Activated naive CD8-positive, alpha-beta T cell treated with anti-CD3 and anti-CD28 coated beads for 36 hours (primary cell): Measurements from ENCODE around the gene GPC5. TPM values are rescaled to one million over a fixed set of nuclear protein-coding genes. Genes with fewer than 3 reads are reported as not detected.

Experiments used
- DNase-seq: peaks from one replicate; pipeline ENCODE4 v3.0.0; 2021
- H3K27ac Mint-ChIP-seq: one replicate; pipeline ENCODE4 v1.8.0; 2022; ENCODE audit warnings: mild to moderate bottlenecking, moderate library complexity, mixed read lengths
- H3K27me3 Mint-ChIP-seq: one replicate; pipeline ENCODE4 v1.8.0; 2022; ENCODE audit warnings: mild to moderate bottlenecking, mixed read lengths
- H3K36me3 Mint-ChIP-seq: one replicate; pipeline ENCODE4 v1.8.0; 2021; ENCODE audit warnings: mild to moderate bottlenecking, mixed read lengths
- H3K4me1 Mint-ChIP-seq: one replicate; pipeline ENCODE4 v1.8.0; 2021; ENCODE audit warnings: mixed read lengths
- H3K4me3 Mint-ChIP-seq: one replicate; pipeline ENCODE4 v1.8.0; 2022; ENCODE audit warnings: mild to moderate bottlenecking, moderate library complexity, mixed read lengths
- H3K9me3 Mint-ChIP-seq: one replicate; pipeline ENCODE4 v1.8.0; 2022; ENCODE audit warnings: mixed read lengths
- total RNA-seq, 2 experiments: library from RNA; stranded (reverse); gene quantifications; one replicate each; pipeline ENCODE4 v1.2.3, GENCODE V29; 2021

Gene GPC5
- total RNA-seq, 2 experiments from 2014 or later: 0.23 TPM; not detected in 1

DNA sequence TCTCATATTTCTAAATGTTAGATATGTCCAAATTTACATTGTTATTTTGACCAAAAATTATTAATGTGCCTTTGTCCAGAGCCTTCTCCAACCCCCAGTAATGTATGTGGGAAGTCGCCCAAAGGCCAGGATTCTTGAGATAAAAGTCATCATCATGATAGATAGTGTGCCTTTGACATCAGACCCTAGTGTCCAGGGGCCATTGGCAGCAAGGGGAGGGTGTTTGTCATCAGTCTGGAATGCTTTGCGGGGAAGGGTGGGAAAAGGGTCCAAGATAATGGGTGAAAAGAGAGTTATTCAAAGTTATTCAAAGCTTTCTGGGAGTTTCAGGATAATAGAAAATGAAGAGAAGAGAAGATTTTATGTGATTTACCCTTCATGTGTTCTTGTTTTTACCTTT lies 918.6 kb downstream of the GPC5 start:
- no peaks in the 10 kb centered on the region for H3K9me3 Mint-ChIP-seq
- H3K4me3 Mint-ChIP-seq: no peak overlapping the region
- no peaks in the 10 kb centered on the region for H3K36me3 Mint-ChIP-seq
- H3K27me3 Mint-ChIP-seq: no peaks in the 10 kb centered on the region
- no peak overlapping the region for H3K27ac Mint-ChIP-seq
- no peaks in the 10 kb centered on the region for H3K4me1 Mint-ChIP-seq
- DNase-seq: no peak

DNA sequence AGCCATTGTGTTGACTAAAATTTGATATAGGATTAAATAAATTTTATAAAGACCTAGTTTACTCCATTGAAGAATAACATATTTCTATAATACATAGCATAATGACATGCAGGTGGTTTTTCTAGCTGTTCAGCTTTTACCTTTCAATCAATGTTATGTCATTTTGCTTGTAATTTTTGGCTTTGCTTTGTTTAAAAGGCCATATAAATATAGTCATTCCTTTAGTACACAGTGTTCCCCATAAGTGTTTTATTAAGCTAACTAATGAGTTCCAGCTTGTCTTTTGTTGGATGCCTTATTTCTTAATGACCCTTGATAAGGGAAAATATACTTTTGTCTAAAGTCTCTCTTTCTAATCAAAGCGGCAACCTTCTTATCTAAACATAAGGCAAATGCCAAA lies 921.9 kb downstream of the GPC5 start:
- no peak overlapping the region for H3K4me3 Mint-ChIP-seq
- H3K27me3 Mint-ChIP-seq: no peaks in the 10 kb centered on the region
- no peaks in the 10 kb centered on the region for H3K9me3 Mint-ChIP-seq

DNA sequence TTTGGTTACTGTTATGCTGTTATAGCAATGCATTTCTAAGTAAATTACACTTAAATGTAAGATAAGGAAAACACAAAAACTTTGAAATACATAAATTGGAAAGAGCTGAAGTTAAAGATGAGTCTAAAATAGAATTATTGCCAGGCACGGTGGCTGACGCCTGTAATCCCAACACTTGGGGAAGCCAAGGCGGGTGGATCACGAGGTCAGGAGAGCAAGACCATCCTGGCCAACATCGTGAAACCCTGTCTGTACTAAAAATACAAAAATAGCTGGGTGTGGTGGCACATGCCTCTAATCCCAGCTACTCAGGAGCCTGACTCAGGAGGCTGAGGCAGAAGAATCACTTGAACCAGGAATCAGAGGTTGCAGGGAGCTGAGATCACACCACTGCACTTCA lies 922.8 kb downstream of the GPC5 start:
- no peak overlapping the region for H3K27ac Mint-ChIP-seq
- H3K4me1 Mint-ChIP-seq: no peaks in the 10 kb centered on the region
- H3K27me3 Mint-ChIP-seq: no peaks in the 10 kb centered on the region
- no peaks in the 10 kb centered on the region for H3K36me3 Mint-ChIP-seq
- no peaks in the 10 kb centered on the region for H3K9me3 Mint-ChIP-seq
- DNase-seq: no peak
- H3K4me3 Mint-ChIP-seq: no peak overlapping the region

More for the DNA sequence above, 921.9 kb downstream of the GPC5 start:
- Mint-ChIP-seq H3K27ac (no peak overlapping the region), H3K4me1 (no peaks in the 10 kb centered on the region), H3K36me3 (no peaks in the 10 kb centered on the region)
- no peak for DNase-seq

DNA sequence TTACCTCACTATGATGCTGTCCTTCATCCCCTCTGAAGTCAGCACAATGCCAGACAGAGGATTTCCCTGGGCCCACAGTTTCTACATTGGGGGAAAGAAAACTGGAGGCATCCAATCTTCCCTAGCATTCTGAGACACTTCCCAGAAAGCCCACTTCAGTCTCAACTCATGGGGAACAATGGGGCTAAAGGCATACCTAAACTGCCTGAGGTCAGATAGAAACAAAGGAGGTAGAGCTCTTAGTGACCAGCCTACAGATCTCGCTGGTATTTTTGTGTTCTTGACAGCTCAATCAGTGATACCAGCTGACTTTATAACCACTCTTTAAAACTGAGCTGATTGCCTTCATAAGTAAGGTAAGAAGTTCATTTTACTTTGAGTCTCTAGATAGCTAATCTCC lies 947.2 kb downstream of the GPC5 start:
- Mint-ChIP-seq H3K36me3 (no peaks in the 10 kb centered on the region), H3K27me3 (no peaks in the 10 kb centered on the region), H3K27ac (no peak overlapping the region), H3K4me3 (no peak overlapping the region), H3K9me3 (peaks cover 4% of the 10 kb centered on the region), H3K4me1 (no peaks in the 10 kb centered on the region)
- no peak for DNase-seq

DNA sequence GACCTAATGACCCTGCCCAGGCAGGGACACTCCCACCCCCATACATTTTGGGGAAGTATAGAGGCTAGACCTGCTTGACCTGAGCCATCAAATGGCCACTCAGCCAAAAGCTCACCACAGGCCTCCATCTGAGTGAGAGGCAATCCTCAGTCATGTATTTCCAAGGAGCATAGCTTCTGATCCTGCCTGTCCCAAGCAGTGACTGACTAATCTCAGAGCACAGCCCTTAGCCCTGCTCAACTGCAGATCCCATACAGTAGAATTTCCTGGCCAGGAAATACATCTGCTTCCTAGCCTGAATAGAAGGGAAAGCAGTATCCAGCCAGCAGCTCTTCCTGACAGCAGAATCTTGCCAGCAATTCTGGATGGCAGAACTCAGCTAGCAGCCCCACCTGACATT lies 947.6 kb downstream of the GPC5 start:
- no peaks in the 10 kb centered on the region for H3K27me3 Mint-ChIP-seq
- H3K36me3 Mint-ChIP-seq: no peaks in the 10 kb centered on the region
- no peak for DNase-seq
- no peak overlapping the region for H3K27ac Mint-ChIP-seq
- peaks cover 4% of the 10 kb centered on the region for H3K9me3 Mint-ChIP-seq
- H3K4me3 Mint-ChIP-seq: no peak overlapping the region
- no peaks in the 10 kb centered on the region for H3K4me1 Mint-ChIP-seq

DNA sequence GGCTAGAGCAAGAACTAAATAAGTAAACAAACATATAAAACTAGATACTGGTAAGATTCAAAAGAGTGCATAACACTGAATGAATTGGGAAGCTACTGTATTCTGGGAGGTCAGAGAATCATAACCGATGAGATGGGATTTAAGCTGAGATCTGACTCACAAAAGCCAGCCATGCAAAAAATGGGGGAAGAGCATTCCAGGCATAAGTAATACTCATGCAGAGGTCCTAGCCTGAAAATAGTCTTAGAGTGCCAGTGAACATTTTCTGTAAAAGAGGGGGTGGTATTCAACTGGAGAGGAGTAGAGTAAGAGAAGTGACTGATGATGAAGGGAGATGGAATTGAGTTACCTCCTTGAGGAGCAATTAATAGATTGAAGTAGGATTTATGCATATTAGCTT lies 956.2 kb downstream of the GPC5 start:
- no peak for DNase-seq
- Mint-ChIP-seq H3K27ac (no peak overlapping the region), H3K27me3 (no peaks in the 10 kb centered on the region), H3K4me3 (no peak overlapping the region), H3K9me3 (peaks cover 12% of the 10 kb centered on the region), H3K36me3 (no peaks in the 10 kb centered on the region), H3K4me1 (no peaks in the 10 kb centered on the region)

DNA sequence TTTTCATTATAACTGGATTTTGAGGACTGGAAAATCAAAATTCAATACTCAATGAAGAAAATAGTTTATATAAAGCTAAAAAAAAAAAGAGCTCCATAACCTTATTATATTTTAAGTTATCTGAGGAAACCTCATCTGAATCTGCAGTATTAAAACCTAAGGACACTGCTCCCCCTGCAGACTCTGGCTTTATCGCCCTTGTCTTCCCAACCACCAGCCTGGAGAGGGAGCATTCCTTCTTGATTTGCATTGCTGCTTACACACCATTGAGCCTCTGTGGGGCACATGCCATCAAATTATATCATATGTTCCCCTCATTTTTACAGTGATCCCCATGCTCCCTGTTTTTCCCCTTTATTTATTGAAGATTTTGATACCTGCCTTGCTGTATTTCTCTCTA lies 956.8 kb downstream of the GPC5 start:
- Mint-ChIP-seq H3K36me3 (no peaks in the 10 kb centered on the region), H3K27me3 (no peaks in the 10 kb centered on the region), H3K4me3 (no peak overlapping the region), H3K27ac (no peak overlapping the region), H3K4me1 (no peaks in the 10 kb centered on the region), H3K9me3 (peaks cover 11% of the 10 kb centered on the region)
- no peak for DNase-seq

DNA sequence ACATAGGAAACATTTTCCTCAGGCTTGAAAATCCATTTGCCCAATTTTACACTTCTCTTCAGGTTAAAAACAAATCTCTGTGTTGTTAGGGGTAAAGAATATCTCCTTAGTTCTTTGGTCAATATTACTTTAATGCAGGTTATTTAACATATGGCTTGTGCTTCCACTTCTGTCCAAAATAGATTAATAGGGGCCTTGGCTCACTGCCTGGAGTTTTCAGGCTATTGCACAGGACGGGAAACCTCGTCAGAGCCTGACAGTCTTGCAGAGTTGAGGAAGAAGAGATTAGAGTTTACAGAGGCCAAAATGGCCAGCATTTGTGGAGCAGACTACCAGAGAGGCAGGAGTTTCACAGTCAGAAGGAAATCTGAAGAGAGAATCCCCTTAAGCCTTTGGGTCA lies 964.3 kb downstream of the GPC5 start:
- no peaks in the 10 kb centered on the region for H3K27me3 Mint-ChIP-seq
- H3K36me3 Mint-ChIP-seq: no peaks in the 10 kb centered on the region
- no peaks in the 10 kb centered on the region for H3K4me1 Mint-ChIP-seq
- no peak for DNase-seq
- no peak overlapping the region for H3K27ac Mint-ChIP-seq
- no peak overlapping the region for H3K4me3 Mint-ChIP-seq
- H3K9me3 Mint-ChIP-seq: peaks cover 9% of the 10 kb centered on the region

DNA sequence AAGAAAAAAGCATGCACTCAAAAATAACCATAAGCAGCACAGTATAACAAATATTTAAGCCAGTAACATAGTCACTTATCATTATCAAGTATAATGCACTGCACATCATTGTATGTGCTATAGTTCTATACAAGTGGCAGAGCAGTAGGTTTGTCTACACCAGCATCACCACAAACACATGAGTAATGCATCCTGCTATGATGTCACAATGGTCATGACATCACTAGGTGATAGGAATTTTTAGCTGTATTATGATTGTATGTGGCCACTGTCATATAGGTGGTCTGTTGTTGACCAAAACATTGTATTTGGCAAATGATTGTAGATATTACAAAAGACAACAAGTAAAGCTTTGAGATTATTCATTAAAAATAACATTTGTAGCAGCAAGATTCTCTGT lies 967.5 kb downstream of the GPC5 start:
- no peaks in the 10 kb centered on the region for H3K4me1 Mint-ChIP-seq
- no peak overlapping the region for H3K27ac Mint-ChIP-seq
- no peaks in the 10 kb centered on the region for H3K27me3 Mint-ChIP-seq
- no peaks in the 10 kb centered on the region for H3K36me3 Mint-ChIP-seq
- peaks cover 5% of the 10 kb centered on the region for H3K9me3 Mint-ChIP-seq
- no peak overlapping the region for H3K4me3 Mint-ChIP-seq
- DNase-seq: no peak

DNA sequence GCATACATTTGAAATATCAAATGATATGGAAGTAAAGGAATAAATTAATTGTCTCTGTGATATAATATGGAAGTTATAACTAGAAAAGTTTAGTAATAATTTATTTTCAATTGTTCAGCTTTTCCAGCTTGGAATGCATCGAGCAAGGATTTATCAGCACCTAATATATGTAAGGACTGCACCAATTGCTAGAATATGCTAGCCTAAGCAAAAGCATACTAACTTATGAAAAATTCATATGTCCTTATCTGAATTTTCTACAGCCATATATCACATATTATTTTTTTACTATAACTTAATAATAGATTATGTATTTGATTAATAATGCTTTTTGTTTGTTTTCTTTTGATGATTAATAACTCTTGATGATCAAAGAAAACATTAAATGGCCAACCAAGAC lies 979.0 kb downstream of the GPC5 start:
- H3K27me3 Mint-ChIP-seq: no peaks in the 10 kb centered on the region
- no peak overlapping the region for H3K4me3 Mint-ChIP-seq
- no peaks in the 10 kb centered on the region for H3K4me1 Mint-ChIP-seq
- no peak for DNase-seq
- H3K27ac Mint-ChIP-seq: no peak overlapping the region
- H3K36me3 Mint-ChIP-seq: no peaks in the 10 kb centered on the region
- peaks cover 2% of the 10 kb centered on the region for H3K9me3 Mint-ChIP-seq

DNA sequence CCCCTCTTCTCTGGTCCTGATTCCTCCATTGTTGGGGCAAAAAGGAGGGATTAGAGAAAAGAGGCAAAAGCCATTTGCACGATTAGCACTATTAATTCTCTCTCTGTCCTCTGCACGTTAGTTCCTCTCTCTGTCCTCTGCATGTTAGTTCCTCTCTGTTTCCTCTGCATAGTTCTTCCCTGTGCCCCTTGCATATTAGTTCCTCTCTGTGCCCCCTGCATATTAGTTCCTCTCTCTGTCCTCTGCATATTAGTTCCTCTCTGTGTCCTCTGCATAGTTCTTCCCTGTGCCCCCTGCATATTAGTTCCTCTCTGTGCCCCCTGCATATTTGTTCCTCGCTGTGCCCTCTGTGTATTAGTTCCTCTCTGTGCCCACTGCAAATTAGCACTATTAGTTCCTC lies 981.0 kb downstream of the GPC5 start:
- Mint-ChIP-seq H3K27ac (no peak overlapping the region), H3K27me3 (no peaks in the 10 kb centered on the region), H3K4me3 (no peak overlapping the region), H3K9me3 (peaks cover 2% of the 10 kb centered on the region), H3K4me1 (no peaks in the 10 kb centered on the region), H3K36me3 (no peaks in the 10 kb centered on the region)
- DNase-seq: no peak

DNA sequence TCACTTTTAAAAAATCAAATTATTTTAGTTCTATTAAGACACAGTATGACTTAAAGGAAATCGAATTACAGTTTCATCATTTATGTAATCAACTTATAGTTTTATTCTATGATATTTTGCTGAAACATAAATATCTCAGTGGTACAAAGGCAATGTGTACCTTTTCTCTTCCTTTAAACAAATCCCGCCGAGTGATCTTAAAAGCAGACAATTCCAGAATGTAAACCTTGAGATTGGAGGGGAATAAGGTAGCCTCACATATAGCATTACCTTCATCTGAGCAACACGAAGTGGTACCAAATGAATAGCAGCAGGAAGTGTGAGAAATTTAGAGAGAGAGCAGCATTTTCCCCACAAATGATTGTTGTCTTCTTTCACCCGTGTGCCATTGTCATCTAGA lies 986.0 kb downstream of the GPC5 start:
- no peaks in the 10 kb centered on the region for H3K4me1 Mint-ChIP-seq
- no peaks in the 10 kb centered on the region for H3K9me3 Mint-ChIP-seq
- H3K27me3 Mint-ChIP-seq: no peaks in the 10 kb centered on the region
- H3K36me3 Mint-ChIP-seq: no peaks in the 10 kb centered on the region
- no peak overlapping the region for H3K27ac Mint-ChIP-seq
- no peak overlapping the region for H3K4me3 Mint-ChIP-seq
- DNase-seq: no peak

DNA sequence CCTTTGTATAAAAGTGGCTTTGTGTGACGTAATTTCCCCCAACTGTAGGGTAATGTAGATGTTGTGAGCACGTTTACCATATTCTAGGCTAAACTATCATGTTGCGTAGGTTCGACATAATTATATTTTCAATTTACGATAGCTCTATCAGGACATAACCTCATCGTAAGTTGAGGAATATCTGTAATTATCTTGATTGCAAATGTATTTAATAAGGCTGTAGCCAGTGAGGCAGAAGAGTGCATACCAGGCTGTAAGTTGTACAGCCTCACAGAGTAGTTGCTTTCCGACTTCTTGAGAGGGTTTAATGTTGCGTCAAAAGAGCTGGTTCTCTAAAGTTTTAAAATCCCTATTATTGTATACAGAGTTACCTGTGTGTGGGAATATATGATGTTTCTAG lies 988.8 kb downstream of the GPC5 start:
- no peaks in the 10 kb centered on the region for H3K36me3 Mint-ChIP-seq
- no peak overlapping the region for H3K4me3 Mint-ChIP-seq
- no peaks in the 10 kb centered on the region for H3K4me1 Mint-ChIP-seq
- H3K9me3 Mint-ChIP-seq: no peaks in the 10 kb centered on the region
- H3K27me3 Mint-ChIP-seq: no peaks in the 10 kb centered on the region
- DNase-seq: no peak
- no peak overlapping the region for H3K27ac Mint-ChIP-seq

DNA sequence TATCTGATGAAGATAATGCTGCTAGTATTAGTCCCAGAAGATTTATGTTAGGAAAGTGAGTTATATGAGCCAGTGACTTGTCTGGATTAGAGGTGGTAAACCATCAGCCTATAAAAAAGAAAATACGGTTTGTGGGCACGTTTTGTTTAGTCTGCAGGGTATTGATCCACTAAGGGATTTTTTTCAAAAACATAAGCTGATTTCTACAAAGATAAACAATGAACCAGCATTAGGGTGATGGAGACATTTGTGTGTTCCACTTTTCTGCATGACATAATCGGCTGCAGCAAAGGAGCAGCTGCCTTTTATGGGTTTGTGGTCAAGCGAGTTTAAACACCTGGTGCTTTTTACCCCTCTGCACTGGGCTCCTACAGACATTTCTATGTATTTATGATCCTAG lies 991.8 kb downstream of the GPC5 start:
- no peak overlapping the region for H3K27ac Mint-ChIP-seq
- DNase-seq: no peak
- no peak overlapping the region for H3K4me3 Mint-ChIP-seq
- H3K36me3 Mint-ChIP-seq: no peaks in the 10 kb centered on the region
- H3K27me3 Mint-ChIP-seq: no peaks in the 10 kb centered on the region
- no peaks in the 10 kb centered on the region for H3K4me1 Mint-ChIP-seq
- no peaks in the 10 kb centered on the region for H3K9me3 Mint-ChIP-seq

DNA sequence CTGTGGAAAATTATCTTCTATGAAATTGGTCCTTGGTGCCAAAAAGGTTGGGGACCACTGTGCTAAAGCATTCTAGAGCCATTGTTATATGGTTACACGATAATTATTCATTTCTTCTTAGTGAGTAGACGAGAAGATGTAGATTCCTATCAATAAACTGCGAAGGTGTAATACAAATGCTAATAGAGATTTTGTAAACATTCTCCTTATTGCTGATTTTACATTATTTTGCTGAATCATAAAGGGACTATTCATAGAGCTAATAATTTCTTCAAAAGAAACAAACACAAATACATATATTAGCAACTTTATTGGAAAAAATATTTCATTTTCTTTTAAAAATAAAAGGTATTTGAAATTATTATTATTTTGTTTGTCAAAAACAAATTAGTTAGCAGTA lies 1005.2 kb downstream of the GPC5 start:
- no peaks in the 10 kb centered on the region for H3K36me3 Mint-ChIP-seq
- no peak overlapping the region for H3K27ac Mint-ChIP-seq
- no peaks in the 10 kb centered on the region for H3K27me3 Mint-ChIP-seq
- H3K4me1 Mint-ChIP-seq: no peaks in the 10 kb centered on the region
- no peak overlapping the region for H3K4me3 Mint-ChIP-seq
- H3K9me3 Mint-ChIP-seq: no peaks in the 10 kb centered on the region
- no peak for DNase-seq

DNA sequence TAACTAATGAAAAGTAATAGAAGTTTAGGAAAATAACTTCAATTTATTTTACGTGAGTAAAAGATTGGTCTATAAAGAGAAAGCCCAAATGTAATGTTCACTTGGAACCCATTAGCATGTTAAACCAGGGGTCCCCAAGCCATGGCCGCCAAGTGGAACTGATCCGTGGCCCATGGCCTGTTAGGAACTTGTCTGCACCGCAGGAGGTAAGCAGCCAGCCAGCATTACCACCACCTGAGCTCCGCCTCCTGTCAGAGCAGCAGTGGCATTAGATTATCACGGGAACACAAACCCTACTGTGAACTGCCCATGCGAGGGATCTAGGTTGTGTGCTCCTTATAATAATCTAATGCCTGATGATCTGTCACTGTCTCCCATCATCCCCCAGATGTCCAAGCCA lies 1009.4 kb downstream of the GPC5 start:
- no peaks in the 10 kb centered on the region for H3K27me3 Mint-ChIP-seq
- no peak overlapping the region for H3K27ac Mint-ChIP-seq
- H3K9me3 Mint-ChIP-seq: no peaks in the 10 kb centered on the region
- no peak overlapping the region for H3K4me3 Mint-ChIP-seq
- no peak for DNase-seq
- no peaks in the 10 kb centered on the region for H3K4me1 Mint-ChIP-seq
- no peaks in the 10 kb centered on the region for H3K36me3 Mint-ChIP-seq

DNA sequence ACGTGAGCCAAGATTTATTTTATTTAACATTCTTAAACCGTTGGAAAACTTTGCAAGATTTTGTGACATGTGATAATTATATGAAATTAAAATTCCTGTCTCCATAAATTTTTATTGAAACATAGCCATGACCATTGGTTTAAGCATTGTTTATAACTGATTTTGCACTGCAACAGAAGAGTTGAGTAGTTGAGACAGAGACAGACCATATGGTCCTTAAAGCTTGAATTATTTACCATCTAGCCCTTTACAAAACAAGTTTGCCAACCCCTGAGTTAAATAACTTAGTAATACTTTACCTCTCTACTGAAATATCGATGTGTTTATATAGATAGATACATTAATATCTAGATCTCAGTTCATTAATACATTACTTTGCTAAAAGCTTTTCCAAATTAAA lies 1014.1 kb downstream of the GPC5 start:
- Mint-ChIP-seq H3K4me1 (no peaks in the 10 kb centered on the region), H3K27me3 (no peaks in the 10 kb centered on the region), H3K9me3 (peaks cover 1% of the 10 kb centered on the region), H3K4me3 (no peak overlapping the region), H3K27ac (no peak overlapping the region), H3K36me3 (no peaks in the 10 kb centered on the region)
- DNase-seq: no peak
